Amygdala (tissue), 56 donors: Measurements from ENCODE around the gene CCDC172.

Experiments used
- DNase-seq, 56 donors: peaks; one replicate each; lab custom pipeline; 2025; lab: John Stamatoyannopoulos, UW

CCDC172 gene

GRCh38 chr10:116421815-116422214, 97.6 kb downstream of the CCDC172 start:
- DNase-seq, result no peak

GRCh38 chr10:116427671-116428070, 103.4 kb downstream of the CCDC172 start, which contains the start of gene PNLIPRP3:
Gene PNLIPRP3 (plus strand): TSS chr10:116427847. CDS start chr10:116428013, 166 bp downstream.
- DNase-seq, result no peak

GRCh38 chr10:116429288-116429977, 105.2 kb downstream of the CCDC172 start:
- no peak for DNase-seq
